ENCODE results near the gene CEP192.
"Not testable (repeated sequence)": the region's sequence is repeated elsewhere in the genome, so short reads cannot be mapped to it uniquely, and the experiment has no call there.

The CEP192 gene

GRCh38 chr18:12991821-12992179, 638 bp downstream of the CEP192 start:
- FAIRE-seq (no peak), DNase-seq (ENCODE audit: insufficient read length, low spot score) (no peak)
- TF ChIP-seq, protein P1, sequence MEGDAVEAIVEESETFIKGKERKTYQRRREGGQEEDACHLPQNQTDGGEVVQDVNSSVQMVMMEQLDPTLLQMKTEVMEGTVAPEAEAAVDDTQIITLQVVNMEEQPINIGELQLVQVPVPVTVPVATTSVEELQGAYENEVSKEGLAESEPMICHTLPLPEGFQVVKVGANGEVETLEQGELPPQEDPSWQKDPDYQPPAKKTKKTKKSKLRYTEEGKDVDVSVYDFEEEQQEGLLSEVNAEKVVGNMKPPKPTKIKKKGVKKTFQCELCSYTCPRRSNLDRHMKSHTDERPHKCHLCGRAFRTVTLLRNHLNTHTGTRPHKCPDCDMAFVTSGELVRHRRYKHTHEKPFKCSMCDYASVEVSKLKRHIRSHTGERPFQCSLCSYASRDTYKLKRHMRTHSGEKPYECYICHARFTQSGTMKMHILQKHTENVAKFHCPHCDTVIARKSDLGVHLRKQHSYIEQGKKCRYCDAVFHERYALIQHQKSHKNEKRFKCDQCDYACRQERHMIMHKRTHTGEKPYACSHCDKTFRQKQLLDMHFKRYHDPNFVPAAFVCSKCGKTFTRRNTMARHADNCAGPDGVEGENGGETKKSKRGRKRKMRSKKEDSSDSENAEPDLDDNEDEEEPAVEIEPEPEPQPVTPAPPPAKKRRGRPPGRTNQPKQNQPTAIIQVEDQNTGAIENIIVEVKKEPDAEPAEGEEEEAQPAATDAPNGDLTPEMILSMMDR (IDR thresholded peaks at IDR 0.05; ENCODE audit: insufficient read depth, missing control alignments): no peak

- FAIRE-seq: no peak
- DNase-seq (ENCODE audit: insufficient read length, low spot score): no peak
Measured at GRCh38 chr18:12993439-12993838, 2.3 kb downstream of the CEP192 start.

GRCh38 chr18:12995424-12995823, 4.3 kb downstream of the CEP192 start:
- FAIRE-seq: no peak
- DNase-seq (ENCODE audit: insufficient read length, low spot score): no peak
- TF ChIP-seq, protein P1 (IDR thresholded peaks at IDR 0.05; ENCODE audit: insufficient read depth, missing control alignments): no peak

More at GRCh38 chr18:12993439-12993838, 2.3 kb downstream of the CEP192 start:
- TF ChIP-seq, protein P1 (IDR thresholded peaks at IDR 0.05; ENCODE audit: insufficient read depth, missing control alignments): no peak

- DNase-seq (ENCODE audit: insufficient read length, low spot score) (no peak), FAIRE-seq (no peak)
- TF ChIP-seq, protein P1 (IDR thresholded peaks at IDR 0.05; ENCODE audit: insufficient read depth, missing control alignments): no peak
Measured at GRCh38 chr18:12995952-12996477, 4.9 kb downstream of the CEP192 start.

DNA sequence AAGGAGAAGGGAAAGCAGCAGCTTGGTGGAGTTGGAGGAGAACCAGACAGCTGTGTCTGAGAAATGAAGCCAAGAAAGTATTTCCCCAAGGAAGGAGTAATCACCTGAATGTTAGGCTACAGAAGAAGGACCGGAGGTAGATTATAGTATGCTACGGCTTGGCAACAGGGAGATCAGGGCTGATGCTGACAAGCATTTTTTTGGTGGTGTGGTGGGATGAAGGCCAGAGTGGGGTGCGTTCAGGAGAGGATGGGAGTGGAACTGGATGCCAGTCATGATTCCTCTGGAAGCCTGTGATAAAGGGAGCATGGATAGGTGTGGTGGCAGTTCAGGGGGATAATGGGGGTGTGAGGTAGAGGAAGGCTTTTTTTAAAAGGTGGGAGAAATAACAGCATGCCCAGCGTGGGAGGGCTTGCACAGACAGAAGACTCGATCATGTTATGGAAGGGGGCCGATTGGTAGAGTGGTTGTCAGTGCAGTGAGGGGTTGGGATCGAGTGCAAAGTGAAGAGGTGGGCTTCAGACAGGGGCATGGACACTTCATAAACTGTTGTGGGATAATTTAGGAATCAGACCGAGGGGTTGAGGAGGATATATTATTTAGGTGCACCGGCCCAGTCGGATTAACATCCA, 5.6 kb downstream of the CEP192 start:
- FAIRE-seq: no peak

DNA sequence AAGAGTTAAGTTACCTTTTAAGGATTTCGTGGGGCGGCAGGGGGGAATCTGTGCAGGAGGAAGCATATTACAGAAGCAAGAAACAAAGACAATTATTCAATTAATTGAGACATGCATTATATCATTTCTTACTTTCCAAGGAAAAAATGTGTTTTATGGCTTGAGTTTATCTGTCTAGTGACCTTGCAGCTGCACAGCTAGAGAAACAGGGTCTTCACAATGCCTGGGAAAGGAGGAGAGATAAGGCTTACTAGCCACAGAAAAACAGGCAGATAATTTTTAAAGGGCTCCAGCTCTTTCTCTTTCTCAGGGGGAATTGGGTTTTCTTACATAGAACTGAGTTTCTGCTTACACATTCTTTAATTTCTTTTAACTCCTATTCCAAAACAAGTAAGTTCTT, 6.2 kb downstream of the CEP192 start:
- not testable (repeated sequence) for FAIRE-seq; DNase-seq (ENCODE audit: insufficient read length, low spot score)

More for the DNA sequence above, 5.6 kb downstream of the CEP192 start:
- no peak for DNase-seq (ENCODE audit: insufficient read length, low spot score)
- TF ChIP-seq, protein P1 (IDR thresholded peaks at IDR 0.05; ENCODE audit: insufficient read depth, missing control alignments): no peak

DNA sequence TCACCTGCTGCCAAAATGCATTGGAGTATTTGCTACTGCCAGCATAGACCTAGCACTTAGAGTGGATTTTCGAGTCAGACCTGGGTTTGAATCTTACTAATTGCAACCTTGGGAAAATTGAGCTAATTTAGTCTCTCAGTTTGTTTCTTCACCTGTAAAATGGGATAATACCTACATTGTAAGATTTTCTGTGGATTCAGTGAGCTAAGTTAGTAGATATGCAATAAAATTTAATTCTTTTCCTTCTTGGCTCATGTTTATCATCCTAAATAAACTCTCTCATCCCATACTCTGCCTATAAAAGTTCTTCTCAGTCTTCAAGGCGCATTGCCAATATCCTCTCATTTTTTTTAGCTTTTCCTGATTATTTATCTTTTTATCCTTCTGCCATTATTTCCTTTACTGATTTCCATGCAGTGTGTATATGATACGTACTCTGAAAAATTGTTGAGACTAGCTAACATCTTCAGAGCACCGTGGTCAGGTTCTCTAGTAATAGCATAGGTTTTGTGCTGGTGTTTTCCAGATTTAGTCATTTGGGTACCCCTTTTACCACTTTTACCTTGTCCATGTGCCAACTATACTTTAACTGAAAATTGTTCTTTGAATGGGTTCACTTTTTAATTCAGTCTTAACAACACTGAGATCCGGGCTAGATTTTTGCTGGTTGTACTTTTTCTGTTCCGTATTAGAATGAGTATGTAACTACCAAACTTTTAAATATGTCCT, 7.3 kb downstream of the CEP192 start:
- FAIRE-seq (no peak), DNase-seq (ENCODE audit: insufficient read length, low spot score) (no peak)
- TF ChIP-seq, protein P1 (IDR thresholded peaks at IDR 0.05; ENCODE audit: insufficient read depth, missing control alignments): no peak

Measured in D721Med (cell line).